Stimulated activated CD8-positive, alpha-beta memory T cell treated with anti-CD3 and anti-CD28 coated beads, Interleukin-7, amount 100 ng/mL, for 4 hours (primary cell): Measurements from ENCODE around the gene SNRK.

Source experiments
- DNase-seq, 2 donors: peaks; one replicate each; pipeline ENCODE4 v3.0.0-alpha.2; 2020; ENCODE audit warnings: low read depth in 2 of 2

The SNRK gene

GRCh38 chr3:43273416-43273815, 12.9 kb upstream of the SNRK start:
- DNase-seq, result no peak

GRCh38 chr3:43279082-43279481, 7.3 kb upstream of the SNRK start:
- DNase-seq, result no peak

- DNase-seq, result no peak
Observed at GRCh38 chr3:43279532-43279931, 6.8 kb upstream of the SNRK start.

- DNase-seq, result no peak
Observed at GRCh38 chr3:43281020-43281419, 5.3 kb upstream of the SNRK start.

GRCh38 chr3:43284171-43284570, 2.2 kb upstream of the SNRK start:
- DNase-seq, result no peak

GRCh38 chr3:43285644-43286043, 696 bp upstream of the SNRK start:
- DNase-seq, result no peak

- peak in 1 of 2 donors; percentile 19 for DNase-seq
Observed at GRCh38 chr3:43286841-43287499, 630 bp downstream of the SNRK start.

- no peak for DNase-seq
Observed at GRCh38 chr3:43287500-43287873, 1.1 kb downstream of the SNRK start.

- DNase-seq, result no peak
Observed at GRCh38 chr3:43288366-43288765, 2.0 kb downstream of the SNRK start.

DNA sequence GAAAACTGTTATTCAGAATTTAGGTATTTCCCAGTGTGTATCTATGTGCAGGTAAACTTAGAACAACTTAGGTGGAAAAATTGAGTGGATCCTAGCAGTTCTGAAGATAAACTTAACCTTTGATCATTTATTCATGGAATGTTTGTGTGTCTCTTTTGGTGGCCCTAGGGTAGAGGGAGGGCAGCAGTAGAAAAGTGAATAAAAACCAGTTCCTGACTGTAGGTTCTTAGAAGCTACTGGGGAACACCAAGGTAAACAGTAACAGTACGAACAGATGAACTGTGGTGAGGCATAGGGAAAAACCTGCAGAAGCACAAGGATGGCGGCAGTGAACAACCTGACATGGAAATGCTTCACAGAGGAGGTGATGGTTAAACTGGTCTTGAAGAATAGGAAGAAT, 2.5 kb downstream of the SNRK start:
- DNase-seq, result no peak

GRCh38 chr3:43289401-43289800, 3.1 kb downstream of the SNRK start:
- DNase-seq, result no peak

GRCh38 chr3:43289841-43290470, 3.6 kb downstream of the SNRK start:
- no peak for DNase-seq

GRCh38 chr3:43290956-43291355, 4.6 kb downstream of the SNRK start:
- no peak for DNase-seq

DNA sequence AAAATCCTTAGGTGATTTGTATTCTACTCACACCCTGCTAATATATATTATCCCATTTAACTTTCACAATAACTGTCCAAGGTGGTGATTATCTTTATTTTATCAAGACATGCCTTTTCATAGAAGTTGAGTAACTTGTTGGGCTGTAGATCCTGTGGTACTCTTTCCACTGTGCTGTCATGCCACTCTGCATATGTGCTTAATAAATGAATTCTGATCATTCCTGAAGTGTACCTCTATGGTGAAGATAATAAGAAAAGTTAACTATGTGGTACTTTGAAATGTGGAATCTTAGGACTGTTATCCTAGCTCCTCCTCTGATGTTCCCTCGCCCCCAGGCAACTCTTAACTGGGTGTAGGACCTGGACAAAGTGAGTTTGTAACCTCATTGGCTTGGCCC, 5.2 kb downstream of the SNRK start:
- DNase-seq, result no peak

- no peak for DNase-seq
Observed at GRCh38 chr3:43294975-43295374, 8.6 kb downstream of the SNRK start.

DNA sequence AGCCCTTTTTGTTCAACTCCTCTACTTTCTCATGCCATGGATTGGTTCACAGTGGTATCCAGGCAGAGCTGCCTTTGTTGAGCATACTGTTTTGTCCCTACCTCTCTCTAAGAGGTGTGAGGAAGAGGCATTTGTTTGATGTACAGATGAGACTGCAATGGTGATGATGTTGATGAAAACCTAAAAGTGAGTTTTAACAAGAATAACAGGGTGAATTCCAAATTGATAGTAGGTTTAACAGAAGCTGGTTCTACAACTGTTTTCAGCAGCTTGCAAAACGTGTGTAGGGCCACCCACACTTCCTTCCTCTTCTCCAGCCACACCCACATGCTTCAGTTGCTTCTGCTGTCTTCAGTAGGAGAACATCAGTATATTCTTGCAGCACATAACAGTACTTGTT, 10.2 kb downstream of the SNRK start:
- peak; percentile 53 to 66 for DNase-seq

- DNase-seq, result no peak
Observed at GRCh38 chr3:43298292-43298691, 12.0 kb downstream of the SNRK start.

DNA sequence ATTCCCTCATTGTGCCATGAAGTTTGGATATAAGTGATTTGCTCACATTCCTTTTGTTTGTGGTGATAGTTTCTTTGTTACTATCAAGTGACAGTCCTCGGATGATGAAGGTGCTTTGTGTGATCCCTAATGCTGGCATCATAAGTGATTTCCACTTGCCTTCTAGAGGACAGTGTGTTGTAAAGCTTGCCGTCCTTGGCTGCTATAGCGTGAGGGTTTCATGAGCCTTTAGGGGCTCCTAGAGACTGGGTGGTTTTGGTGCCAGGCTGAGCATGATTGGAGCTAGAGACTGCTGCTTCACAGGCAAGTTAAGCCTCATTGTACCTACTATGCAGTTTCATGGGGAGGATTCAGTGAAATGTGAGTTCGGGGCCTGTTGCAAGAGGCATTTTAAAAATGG, 12.4 kb downstream of the SNRK start:
- no peak for DNase-seq

GRCh38 chr3:43302116-43302880, 16.0 kb downstream of the SNRK start:
- no peak for DNase-seq

DNA sequence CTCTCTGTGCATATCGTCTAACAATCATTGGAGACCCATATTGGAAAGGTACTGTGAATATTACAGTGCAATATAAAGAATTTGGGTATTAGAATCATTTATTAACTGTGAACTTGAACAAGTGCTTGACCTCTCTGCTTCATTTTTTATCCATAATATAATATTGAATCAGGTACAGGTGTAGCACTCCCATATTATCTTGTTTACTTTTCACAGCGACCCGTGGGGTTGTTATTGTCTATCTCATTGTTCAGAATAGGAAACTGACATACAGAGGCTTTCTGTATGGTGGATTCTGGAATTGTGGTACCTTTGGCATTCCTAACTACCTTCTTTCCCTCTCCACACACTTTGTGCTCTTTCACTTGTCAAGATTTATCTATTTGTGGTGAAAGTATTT, 17.8 kb downstream of the SNRK start:
- no peak for DNase-seq

DNA sequence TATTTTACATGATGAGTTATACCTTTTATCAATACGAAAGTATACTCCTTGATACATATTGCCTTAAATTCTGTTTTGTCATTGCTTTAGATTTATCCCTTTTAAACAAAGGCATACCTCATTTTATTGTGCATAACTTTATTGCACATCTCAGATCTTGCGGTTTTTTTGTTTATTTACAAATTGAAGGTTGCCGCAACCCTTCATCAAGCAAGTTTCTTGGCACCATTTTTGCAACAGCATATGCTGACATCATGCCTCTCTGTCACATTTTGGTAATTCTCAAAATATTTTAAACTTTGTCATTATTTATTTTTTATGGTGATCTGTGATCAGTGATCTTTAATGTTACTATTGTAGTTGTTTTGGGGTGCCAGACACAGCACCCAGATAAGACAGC, 20.9 kb downstream of the SNRK start:
- no peak for DNase-seq

DNA sequence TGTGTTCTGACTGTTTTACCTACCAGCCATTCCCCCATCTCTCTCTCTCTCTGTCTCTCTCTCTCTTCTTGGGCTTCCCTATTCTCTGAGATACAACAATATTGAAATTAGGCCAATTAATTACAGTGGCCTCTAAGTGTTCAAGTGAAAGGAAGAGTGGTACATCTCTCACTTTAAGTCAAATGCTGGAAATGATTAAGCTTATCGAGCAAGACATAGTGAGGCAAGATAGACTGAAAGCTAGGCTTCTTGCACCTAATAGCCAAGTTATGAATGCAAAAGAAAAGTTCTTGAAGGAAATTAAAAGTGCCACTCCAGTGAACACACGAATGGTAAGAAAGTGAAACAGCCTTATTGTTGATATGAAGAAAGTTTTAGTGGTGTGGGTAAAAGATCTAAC, 21.3 kb downstream of the SNRK start:
- DNase-seq, result no peak
